GM23338 (cell line): ENCODE measurements around the gene SCGN.

Experiments used
- CREB1 ChIP-seq: fragments of 250-450 bp; sonication (Bioruptor Pico); IDR thresholded peaks from 2 replicates; pipeline ENCODE4 v1.5.0; 2020; ENCODE audit warnings: low read depth, mild to moderate bottlenecking, moderate library complexity
- CTCF ChIP-seq, 2 experiments: fragments of 200-600 bp in 1 of 2; sonication (generic) in 1 of 2; conservative IDR thresholded peaks; 2 replicates each; pipeline versions ENCODE4 v1.5.1 to v1.6.1; 2016 to 2017; ENCODE audit warnings: antibody characterized with exemption in 2 of 2, low read depth in 2 of 2, mild to moderate bottlenecking in 2 of 2, moderate library complexity in 1 of 2
- ETS1 ChIP-seq: IDR thresholded peaks from 2 replicates; pipeline ENCODE4 v1.6.1; 2016; ENCODE audit warnings: antibody characterized with exemption
- EZH2 ChIP-seq: fragments of 200-600 bp; sonication (generic); IDR thresholded peaks from one replicate; pipeline ENCODE4 v1.8.0; 2017; ENCODE audit warnings: antibody characterized with exemption, mild to moderate bottlenecking, low read depth; ENCODE audit not compliant: unreplicated experiment
- EZH2phosphoT487 ChIP-seq: fragments of 200-600 bp; sonication (generic); IDR thresholded peaks from one replicate; pipeline ENCODE4 v1.8.1; 2018; ENCODE audit warnings: antibody characterized with exemption; ENCODE audit not compliant: unreplicated experiment
- JUNB ChIP-seq: IDR thresholded peaks from one replicate; pipeline ENCODE4 v1.6.1; 2016; ENCODE audit warnings: antibody characterized with exemption; ENCODE audit not compliant: unreplicated experiment
- NANOG ChIP-seq: IDR thresholded peaks from 2 replicates; pipeline ENCODE4 v1.6.1; 2016; ENCODE audit warnings: antibody characterized with exemption, borderline replicate concordance
- POLR2AphosphoS5 ChIP-seq: IDR thresholded peaks from 2 replicates; pipeline ENCODE4 v1.6.1; 2016; ENCODE audit warnings: antibody characterized with exemption, low read depth
- REST ChIP-seq: IDR thresholded peaks from one replicate; pipeline ENCODE4 v1.6.1; 2018; ENCODE audit warnings: antibody characterized with exemption; ENCODE audit not compliant: unreplicated experiment
- STAT1 ChIP-seq: IDR thresholded peaks from one replicate; pipeline ENCODE4 v1.6.1; 2016; ENCODE audit warnings: antibody characterized with exemption; ENCODE audit not compliant: unreplicated experiment
- ZNF114 ChIP-seq: fragments of 250-450 bp; sonication (Bioruptor Pico); IDR thresholded peaks from 2 replicates; pipeline ENCODE4 v1.5.0; 2020; ENCODE audit warnings: mild to moderate bottlenecking, moderate library complexity

DNA sequence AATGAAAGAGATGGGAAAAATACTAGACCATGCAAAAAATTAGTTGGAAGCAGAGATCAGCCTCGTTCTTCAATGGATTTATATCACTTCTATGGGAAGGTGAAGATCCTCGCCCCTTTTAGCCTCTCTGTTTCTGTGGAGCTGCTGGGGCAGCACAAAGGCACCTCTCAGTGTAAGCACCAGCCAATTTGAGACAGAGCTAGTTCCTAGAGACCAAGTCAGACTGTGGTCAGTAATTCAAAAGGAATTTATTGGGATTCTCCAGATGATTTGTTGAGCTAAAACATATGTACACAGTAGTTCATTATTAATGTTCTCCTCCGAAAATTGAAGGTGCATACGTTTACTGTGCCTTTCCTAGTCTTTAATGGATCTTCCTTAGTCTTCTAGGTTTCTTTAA is 42.4 kb downstream of the SCGN start:
- TF ChIP-seq CTCF (conservative IDR thresholded peaks at IDR 0.05; ENCODE audit: low read depth in 2 of 2) (no peak), POLR2AphosphoS5 (no peak), EZH2phosphoT487 (no peak), EZH2 (no peak), REST (no peak), CREB1 (CRISPR knock-in tag) (no peak), ZNF114 (CRISPR knock-in tag) (no peak), NANOG (no peak), STAT1 (no peak), JUNB (no peak), ETS1 (no peak)
